Right lobe of liver (tissue), 6 donors: ENCODE measurements around the gene ZC3H12D. TPM values are rescaled to one million over a fixed set of nuclear protein-coding genes. Genes with fewer than 3 reads are reported as not detected.

Source experiments
- ATAC-seq, 4 donors: fragments of 200-7000 bp; cut with Tn5 transposase; one replicate each; pipeline ENCODE4 v1.9.1; 2020; ENCODE audit warnings: mild to moderate bottlenecking in 4 of 4, moderate library complexity in 4 of 4
- DNase-seq, 3 donors: peaks; one replicate each; pipeline ENCODE4 v3.0.0-alpha.2; 2020
- H3K27ac ChIP-seq, 3 donors: fragments of 200-600 bp; one replicate each; pipeline ENCODE4 v1.8.0; 2022
- H3K27me3 ChIP-seq, 2 donors: fragments of 200-600 bp; one replicate each; pipeline ENCODE4 v1.8.0; 2022
- H3K36me3 ChIP-seq, 4 donors: fragments of 200-600 bp; sonication (generic) in 1 of 4; one replicate each; pipeline versions ENCODE4 v1.5.1 to v1.8.0; 2017 to 2022; ENCODE audit warnings: control low read depth in 1 of 4
- H3K4me1 ChIP-seq, 4 donors: fragments of 200-600 bp; sonication (generic) in 1 of 4; one replicate each; pipeline versions ENCODE4 v1.5.1 to v1.8.0; 2017 to 2022; ENCODE audit warnings: control low read depth in 1 of 4
- H3K4me3 ChIP-seq, 3 donors: fragments of 200-600 bp; one replicate each; pipeline ENCODE4 v1.8.0; 2022
- H3K9me3 ChIP-seq, 4 donors: fragments of 200-600 bp; sonication (generic) in 1 of 4; one replicate each; pipeline versions ENCODE4 v1.5.1 to v1.8.0; 2017 to 2022; ENCODE audit warnings: control low read depth in 1 of 4
- CTCF ChIP-seq, 4 donors: fragments of 200-600 bp in 3 of 4; fragments of 450-650 bp in 1 of 4; IDR thresholded peaks; one replicate each; pipeline versions ENCODE4 v1.5.1 to v1.8.0; 2016 to 2022; ENCODE audit warnings: antibody characterized with exemption in 4 of 4, mild to moderate bottlenecking in 2 of 4
- POLR2A ChIP-seq: fragments of 450-650 bp; IDR thresholded peaks from one replicate; pipeline ENCODE4 v1.6.1; 2017; ENCODE audit warnings: antibody characterized with exemption, mild to moderate bottlenecking
- WGBS: methylation state at CpG from one replicate; pipeline ENCODE4 v1.1.6; 2018; ENCODE audit warnings: low coverage, low lambda C conversion rate; ENCODE audit not compliant: insufficient coverage; ENCODE audit errors: missing lambda C conversion rate; 5-methylcytosine and 5-hydroxymethylcytosine counted together
- intact Hi-C, 2 donors: fragments of 100-400 bp; cut with DNase I; formaldehyde crosslinking; loops; one replicate each; pipeline versions ENCODE4 v1.11.2 to v1.14.1; 2022
- total RNA-seq, 6 experiments: library from RNA; depleted of rRNA in 2 of 6; stranded (reverse); fragments of >200 nt in 2 of 6; fragmentation: NEBNext Ultra II Directional in 3 of 6; extraction: Animal tissue kit (Norgen Biotek cat#: 25700) in 3 of 6; gene quantifications; one replicate each; pipeline versions ENCODE4 v1.1.0 to v1.2.4, GENCODE V29; 2016 to 2023
- donor health status: DM: no; HTN: yes; CAD: no.
- donor health status: DM: no; HTN: no; CAD: no.
- donor health status: DM: no; HTN: no; CAD: no.
- donor health status: DM: no; HTN: yes; CAD: no.
- donor health status: DM: no; HTN: yes; CAD: no.

Gene ZC3H12D
- total RNA-seq, 6 experiments from 2014 or later, result 0.49 to 1.4 (median 0.90) TPM

DNA sequence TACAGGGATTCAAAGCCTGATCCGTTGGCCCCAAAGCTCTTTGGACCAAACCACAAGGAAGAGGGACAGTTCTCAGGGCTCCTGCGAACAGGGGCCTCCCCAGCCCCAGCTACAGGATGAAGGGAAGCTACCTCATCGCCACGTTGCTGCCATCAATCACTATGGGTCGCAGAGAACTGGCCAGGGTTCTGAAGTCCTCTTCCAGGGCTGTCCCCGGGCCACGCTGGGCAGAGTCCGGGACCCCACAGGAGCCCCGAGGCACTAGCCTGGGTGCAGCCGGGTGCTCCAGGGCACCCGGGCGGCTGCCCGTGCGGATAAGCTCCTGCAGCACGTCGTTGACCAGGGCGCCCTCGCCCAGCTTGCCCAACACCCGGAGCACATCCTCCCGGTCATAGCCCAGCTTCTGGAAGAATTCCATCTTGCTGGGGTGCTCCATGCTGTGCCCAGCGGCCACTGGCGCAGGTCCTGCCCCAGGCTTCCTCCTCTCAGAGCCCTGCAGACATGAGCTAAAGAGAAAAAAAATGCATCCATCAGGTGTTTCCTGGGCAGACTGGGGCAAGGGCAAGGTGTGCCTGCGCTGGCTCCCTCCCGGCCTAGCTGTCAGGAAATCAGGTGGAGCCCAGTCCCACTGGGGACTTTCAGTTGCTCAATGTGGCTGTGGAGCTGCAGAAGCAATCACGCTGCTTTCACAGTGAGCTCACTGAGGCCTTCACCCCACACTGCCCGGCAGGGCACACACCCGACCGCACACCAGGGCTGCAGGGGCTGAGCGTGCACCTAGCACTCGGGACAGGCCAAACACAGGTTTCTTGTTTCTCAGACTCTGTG, 10.5 kb downstream of the ZC3H12D start:
- no peak overlapping the region for H3K27ac ChIP-seq
- no peak for DNase-seq
- H3K4me3 ChIP-seq, result no peak overlapping the region
- TF ChIP-seq POLR2A (no peak), CTCF (IDR thresholded peaks at IDR 0.05) (no peak)
- no peaks in the 10 kb centered on the region for H3K36me3 ChIP-seq
- no peaks in the 10 kb centered on the region for H3K9me3 ChIP-seq
- no peaks in the 10 kb centered on the region for H3K27me3 ChIP-seq
- no peak for ATAC-seq
- intact Hi-C loops, result no loop called here
- H3K4me1 ChIP-seq, result no peaks in the 10 kb centered on the region
- 61% methylated on average over 4 of the region's 30 CpGs for WGBS

DNA sequence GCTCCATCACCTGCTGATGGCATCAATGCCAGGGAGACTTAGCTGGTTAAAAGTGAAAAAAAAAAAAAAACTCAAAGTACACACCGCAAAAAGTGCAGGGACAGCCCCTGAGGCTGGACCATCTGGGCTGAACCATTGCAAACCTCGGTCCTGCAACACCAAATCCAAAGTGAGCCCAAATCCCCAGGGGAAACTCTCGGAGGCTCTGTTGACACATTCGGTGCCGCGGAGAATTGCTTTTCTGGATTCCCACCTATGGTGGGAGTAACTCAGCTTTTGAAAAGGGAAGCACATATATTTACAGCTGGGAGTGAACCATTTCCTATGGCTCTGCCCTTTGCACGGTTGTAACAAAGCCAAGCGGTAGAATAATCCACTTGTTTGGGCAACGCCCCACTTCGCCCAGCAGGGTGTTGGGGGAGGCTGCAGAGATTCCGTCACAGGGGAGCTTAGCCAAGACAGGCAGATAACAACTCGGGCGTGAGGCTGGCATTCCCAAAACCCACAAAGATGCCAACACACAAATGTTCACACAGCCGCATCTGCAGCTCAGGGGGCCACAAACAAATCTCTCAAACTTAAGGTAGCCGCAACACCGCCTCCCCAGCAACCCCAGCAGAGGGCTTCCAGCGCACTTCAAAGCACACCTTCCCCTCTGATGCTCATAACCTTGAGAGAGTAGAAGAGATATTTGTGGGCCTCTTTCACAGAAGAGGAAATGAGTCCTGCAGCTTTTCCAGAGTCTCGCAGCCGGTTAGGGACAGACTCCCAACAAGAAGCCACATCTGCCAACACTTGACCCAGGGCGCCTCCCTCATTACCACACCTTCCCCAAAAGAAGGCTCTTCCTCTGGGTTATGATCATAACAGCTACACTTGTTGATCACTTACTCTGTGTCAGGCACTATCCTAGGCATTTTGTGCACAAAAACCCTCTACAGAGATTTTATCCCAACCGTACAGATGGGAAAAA, 11.4 kb downstream of the ZC3H12D start:
- Histone ChIP-seq H3K4me3 (no peak overlapping the region), H3K9me3 (no peaks in the 10 kb centered on the region), H3K4me1 (no peaks in the 10 kb centered on the region), H3K27ac (no peak overlapping the region), H3K36me3 (no peaks in the 10 kb centered on the region), H3K27me3 (no peaks in the 10 kb centered on the region)
- intact Hi-C loops, result no loop called here
- TF ChIP-seq CTCF (IDR thresholded peaks at IDR 0.05) (no peak), POLR2A (no peak)
- peak in 1 of 4 donors; percentile 33 for ATAC-seq
- 78% methylated on average over 5 of the region's 21 CpGs for WGBS
- DNase-seq, result no peak

- Histone ChIP-seq H3K9me3 (no peaks in the 10 kb centered on the region), H3K27ac (no peak overlapping the region), H3K36me3 (no peaks in the 10 kb centered on the region), H3K4me1 (no peaks in the 10 kb centered on the region), H3K4me3 (no peak overlapping the region), H3K27me3 (no peaks in the 10 kb centered on the region)
- ATAC-seq, result no peak
- 77% methylated on average over 4 of the region's 5 CpGs for WGBS
- no peak for DNase-seq
- TF ChIP-seq CTCF (IDR thresholded peaks at IDR 0.05), result no peak
- no peak for TF ChIP-seq POLR2A
- intact Hi-C loops, result no loop called here
These were observed 12.6 kb downstream of the ZC3H12D start for GRCh38 chr6:149472241-149472640.

DNA sequence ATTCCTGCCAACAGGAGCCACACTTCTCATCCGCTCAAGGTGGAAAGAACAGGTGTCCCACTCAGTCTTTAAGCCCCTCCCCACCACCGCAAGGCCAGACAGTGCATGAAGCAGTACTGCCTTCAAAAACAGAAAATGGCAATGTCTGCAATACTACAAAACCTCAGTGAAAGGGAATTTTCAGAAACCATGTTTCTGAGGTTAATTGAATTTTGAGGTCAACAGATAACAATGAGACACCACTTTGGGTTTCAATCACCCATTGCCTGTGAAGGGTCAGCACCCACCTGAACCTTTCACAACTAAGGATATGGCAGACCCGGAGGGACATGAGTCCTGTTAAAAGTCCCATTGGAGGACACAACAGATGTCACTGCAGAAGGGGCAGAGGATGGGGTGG, 13.0 kb downstream of the ZC3H12D start:
- intact Hi-C loops, result no loop called here
- Histone ChIP-seq H3K9me3 (no peaks in the 10 kb centered on the region), H3K27ac (no peak overlapping the region), H3K4me1 (no peaks in the 10 kb centered on the region), H3K27me3 (no peaks in the 10 kb centered on the region), H3K36me3 (no peaks in the 10 kb centered on the region), H3K4me3 (no peak overlapping the region)
- ATAC-seq (no peak), DNase-seq (no peak)
- 55% methylated on average over 3 of the region's 3 CpGs for WGBS
- TF ChIP-seq POLR2A (no peak), CTCF (IDR thresholded peaks at IDR 0.05) (no peak)
